ENCODE data around the gene FIGN. TPM values are rescaled to one million over a fixed set of nuclear protein-coding genes. Genes with fewer than 3 reads are reported as not detected.

FIGN gene
- total and polyA plus RNA-seq, 2 of the 13 experiments (the other 11 are each of a cell fraction or from before 2014, with no cell fraction given): 6.6 to 6.7 TPM

DNA sequence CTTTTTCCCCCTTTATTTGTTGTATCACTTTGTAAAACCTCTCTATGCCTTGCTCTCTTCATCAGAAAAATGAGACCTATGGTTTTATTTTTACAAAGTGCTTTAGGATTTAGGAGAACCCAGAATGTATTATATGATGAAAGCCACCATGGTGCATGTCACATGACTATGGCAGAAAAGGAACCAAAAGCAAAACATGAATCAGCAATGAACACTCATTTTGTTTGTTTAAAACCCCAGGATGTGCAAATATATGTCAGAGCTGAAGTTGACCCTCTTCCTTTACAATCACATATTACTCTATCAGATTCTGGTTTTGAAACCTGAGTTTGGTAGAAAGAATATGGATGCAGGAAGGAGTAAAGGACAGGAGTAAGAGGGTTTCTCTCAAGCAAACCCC lies 70.0 kb downstream of the FIGN start (continued):
- TF ChIP-seq, protein P1, sequence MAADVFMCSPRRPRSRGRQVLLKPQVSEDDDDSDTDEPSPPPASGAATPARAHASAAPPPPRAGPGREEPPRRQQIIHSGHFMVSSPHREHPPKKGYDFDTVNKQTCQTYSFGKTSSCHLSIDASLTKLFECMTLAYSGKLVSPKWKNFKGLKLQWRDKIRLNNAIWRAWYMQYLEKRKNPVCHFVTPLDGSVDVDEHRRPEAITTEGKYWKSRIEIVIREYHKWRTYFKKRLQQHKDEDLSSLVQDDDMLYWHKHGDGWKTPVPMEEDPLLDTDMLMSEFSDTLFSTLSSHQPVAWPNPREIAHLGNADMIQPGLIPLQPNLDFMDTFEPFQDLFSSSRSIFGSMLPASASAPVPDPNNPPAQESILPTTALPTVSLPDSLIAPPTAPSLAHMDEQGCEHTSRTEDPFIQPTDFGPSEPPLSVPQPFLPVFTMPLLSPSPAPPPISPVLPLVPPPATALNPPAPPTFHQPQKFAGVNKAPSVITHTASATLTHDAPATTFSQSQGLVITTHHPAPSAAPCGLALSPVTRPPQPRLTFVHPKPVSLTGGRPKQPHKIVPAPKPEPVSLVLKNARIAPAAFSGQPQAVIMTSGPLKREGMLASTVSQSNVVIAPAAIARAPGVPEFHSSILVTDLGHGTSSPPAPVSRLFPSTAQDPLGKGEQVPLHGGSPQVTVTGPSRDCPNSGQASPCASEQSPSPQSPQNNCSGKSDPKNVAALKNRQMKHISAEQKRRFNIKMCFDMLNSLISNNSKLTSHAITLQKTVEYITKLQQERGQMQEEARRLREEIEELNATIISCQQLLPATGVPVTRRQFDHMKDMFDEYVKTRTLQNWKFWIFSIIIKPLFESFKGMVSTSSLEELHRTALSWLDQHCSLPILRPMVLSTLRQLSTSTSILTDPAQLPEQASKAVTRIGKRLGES (CRISPR knock-in tag; IDR thresholded peaks at IDR 0.05; ENCODE audit: borderline replicate concordance): no peak
- TF ChIP-seq NFRKB (IDR thresholded peaks at IDR 0.05) (no peak), EP300 (IDR thresholded peaks at IDR 0.05; ENCODE audit: low read depth in 2 of 2, low read length in 2 of 2) (peak in 1 of 2 experiments; percentile 58; a peak in 1 of 4 replicates), EP300 (CRISPR knock-in tag; IDR thresholded peaks at IDR 0.05; ENCODE audit: borderline replicate concordance) (no peak), ELF3 (CRISPR knock-in tag; IDR thresholded peaks at IDR 0.05) (peak; percentile 61), TAF15 (IDR thresholded peaks at IDR 0.05; ENCODE audit: low read depth, low read length, poor library complexity, severe bottlenecking) (no peak), KDM5A (IDR thresholded peaks at IDR 0.05; ENCODE audit: borderline replicate concordance, low read length) (no peak), ZNF644 (CRISPR knock-in tag; IDR thresholded peaks at IDR 0.05; ENCODE audit: low read depth) (peak; percentile 77), RXRB (CRISPR knock-in tag; IDR thresholded peaks at IDR 0.05; ENCODE audit: borderline replicate concordance) (0 out of 2 replicates have a peak, but pooled peaks have one; percentile 33), NFIC (IDR thresholded peaks at IDR 0.05; ENCODE audit: low read length) (peak; percentile 54; the same call in 1 of the 2 replicates), AGO2 (optimal IDR thresholded peaks at IDR 0.05; ENCODE audit: low read depth, low read length) (no peak), KAT8 (CRISPR knock-in tag; IDR thresholded peaks at IDR 0.05) (peak; percentile 44; the same call in 1 of the 2 replicates), SOX13 (IDR thresholded peaks at IDR 0.05) (no peak), SOX13 (CRISPR knock-in tag; conservative IDR thresholded peaks at IDR 0.05 in 1 of 2, IDR thresholded peaks at IDR 0.05 in 1 of 2) (0 out of 4 replicates have a peak, but pooled peaks of 1 of the 2 experiments have one; percentile 28), FLYWCH1 (CRISPR knock-in tag; IDR thresholded peaks at IDR 0.05) (no peak), NFE2L2 (IDR thresholded peaks at IDR 0.05; ENCODE audit: low read length) (peak; percentile 38; the same call in 1 of the 2 replicates), EHMT2 (IDR thresholded peaks at IDR 0.05; ENCODE audit: borderline replicate concordance, low read depth, low read length) (0 out of 2 replicates have a peak, but pooled peaks have one; percentile 30)
- TF ChIP-seq, protein P2, sequence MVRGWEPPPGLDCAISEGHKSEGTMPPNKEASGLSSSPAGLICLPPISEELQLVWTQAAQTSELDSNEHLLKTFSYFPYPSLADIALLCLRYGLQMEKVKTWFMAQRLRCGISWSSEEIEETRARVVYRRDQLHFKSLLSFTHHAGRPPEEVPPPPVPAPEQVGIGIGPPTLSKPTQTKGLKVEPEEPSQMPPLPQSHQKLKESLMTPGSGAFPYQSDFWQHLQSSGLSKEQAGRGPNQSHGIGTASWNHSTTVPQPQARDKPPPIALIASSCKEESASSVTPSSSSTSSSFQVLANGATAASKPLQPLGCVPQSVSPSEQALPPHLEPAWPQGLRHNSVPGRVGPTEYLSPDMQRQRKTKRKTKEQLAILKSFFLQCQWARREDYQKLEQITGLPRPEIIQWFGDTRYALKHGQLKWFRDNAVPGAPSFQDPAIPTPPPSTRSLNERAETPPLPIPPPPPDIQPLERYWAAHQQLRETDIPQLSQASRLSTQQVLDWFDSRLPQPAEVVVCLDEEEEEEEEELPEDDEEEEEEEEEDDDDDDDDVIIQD (CRISPR knock-in tag; IDR thresholded peaks at IDR 0.05; ENCODE audit: low read depth): peak; percentile 90; the same call in 1 of the 2 replicates
- TF ChIP-seq, protein P3, sequence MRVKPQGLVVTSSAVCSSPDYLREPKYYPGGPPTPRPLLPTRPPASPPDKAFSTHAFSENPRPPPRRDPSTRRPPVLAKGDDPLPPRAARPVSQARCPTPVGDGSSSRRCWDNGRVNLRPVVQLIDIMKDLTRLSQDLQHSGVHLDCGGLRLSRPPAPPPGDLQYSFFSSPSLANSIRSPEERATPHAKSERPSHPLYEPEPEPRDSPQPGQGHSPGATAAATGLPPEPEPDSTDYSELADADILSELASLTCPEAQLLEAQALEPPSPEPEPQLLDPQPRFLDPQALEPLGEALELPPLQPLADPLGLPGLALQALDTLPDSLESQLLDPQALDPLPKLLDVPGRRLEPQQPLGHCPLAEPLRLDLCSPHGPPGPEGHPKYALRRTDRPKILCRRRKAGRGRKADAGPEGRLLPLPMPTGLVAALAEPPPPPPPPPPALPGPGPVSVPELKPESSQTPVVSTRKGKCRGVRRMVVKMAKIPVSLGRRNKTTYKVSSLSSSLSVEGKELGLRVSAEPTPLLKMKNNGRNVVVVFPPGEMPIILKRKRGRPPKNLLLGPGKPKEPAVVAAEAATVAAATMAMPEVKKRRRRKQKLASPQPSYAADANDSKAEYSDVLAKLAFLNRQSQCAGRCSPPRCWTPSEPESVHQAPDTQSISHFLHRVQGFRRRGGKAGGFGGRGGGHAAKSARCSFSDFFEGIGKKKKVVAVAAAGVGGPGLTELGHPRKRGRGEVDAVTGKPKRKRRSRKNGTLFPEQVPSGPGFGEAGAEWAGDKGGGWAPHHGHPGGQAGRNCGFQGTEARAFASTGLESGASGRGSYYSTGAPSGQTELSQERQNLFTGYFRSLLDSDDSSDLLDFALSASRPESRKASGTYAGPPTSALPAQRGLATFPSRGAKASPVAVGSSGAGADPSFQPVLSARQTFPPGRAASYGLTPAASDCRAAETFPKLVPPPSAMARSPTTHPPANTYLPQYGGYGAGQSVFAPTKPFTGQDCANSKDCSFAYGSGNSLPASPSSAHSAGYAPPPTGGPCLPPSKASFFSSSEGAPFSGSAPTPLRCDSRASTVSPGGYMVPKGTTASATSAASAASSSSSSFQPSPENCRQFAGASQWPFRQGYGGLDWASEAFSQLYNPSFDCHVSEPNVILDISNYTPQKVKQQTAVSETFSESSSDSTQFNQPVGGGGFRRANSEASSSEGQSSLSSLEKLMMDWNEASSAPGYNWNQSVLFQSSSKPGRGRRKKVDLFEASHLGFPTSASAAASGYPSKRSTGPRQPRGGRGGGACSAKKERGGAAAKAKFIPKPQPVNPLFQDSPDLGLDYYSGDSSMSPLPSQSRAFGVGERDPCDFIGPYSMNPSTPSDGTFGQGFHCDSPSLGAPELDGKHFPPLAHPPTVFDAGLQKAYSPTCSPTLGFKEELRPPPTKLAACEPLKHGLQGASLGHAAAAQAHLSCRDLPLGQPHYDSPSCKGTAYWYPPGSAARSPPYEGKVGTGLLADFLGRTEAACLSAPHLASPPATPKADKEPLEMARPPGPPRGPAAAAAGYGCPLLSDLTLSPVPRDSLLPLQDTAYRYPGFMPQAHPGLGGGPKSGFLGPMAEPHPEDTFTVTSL (CRISPR knock-in tag; IDR thresholded peaks at IDR 0.05; ENCODE audit: borderline replicate concordance): peak; percentile 22; the same call in 1 of the 2 replicates
- TF ChIP-seq, protein P4, sequence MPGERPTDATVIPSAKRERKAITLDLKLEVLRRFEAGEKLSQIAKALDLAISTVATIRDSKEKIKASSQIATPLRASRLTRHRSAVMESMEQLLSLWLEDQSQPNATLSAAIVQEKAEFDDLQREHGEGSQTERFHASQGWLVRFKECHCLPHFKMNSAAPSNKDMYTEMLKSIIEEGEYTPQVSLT (CRISPR knock-in tag; IDR thresholded peaks at IDR 0.05; ENCODE audit: borderline replicate concordance, low read depth): no peak

Data from HepG2 (cell line).